Transverse colon (tissue), 4 donors: ENCODE measurements around the gene TNS1.

Source experiments
- POLR2A ChIP-seq: fragments of 450-650 bp; IDR thresholded peaks from one replicate; pipeline ENCODE4 v1.6.1; 2016; ENCODE audit warnings: antibody characterized with exemption, mild to moderate bottlenecking, moderate library complexity
- POLR2AphosphoS5 ChIP-seq, 3 donors: sonication (generic); formaldehyde crosslinking; IDR thresholded peaks; one replicate each; pipeline ENCODE4 v1.6.1; 2016; ENCODE audit warnings: antibody characterized with exemption in 3 of 3
- TF ChIP-seq, protein P1 (sequence below), 5 experiments: fragments of 200-600 bp in 3 of 5; fragments of 450-650 bp in 2 of 5; sonication (generic) in 3 of 5; IDR thresholded peaks; 1 replicate in 2 of 5; 2 replicates in 3 of 5; pipeline ENCODE4 v1.5.1; 2016 to 2017; ENCODE audit warnings: antibody characterized with exemption in 5 of 5, inconsistent platforms in 3 of 5, mild to moderate bottlenecking in 2 of 5, moderate library complexity in 1 of 5

DNA sequence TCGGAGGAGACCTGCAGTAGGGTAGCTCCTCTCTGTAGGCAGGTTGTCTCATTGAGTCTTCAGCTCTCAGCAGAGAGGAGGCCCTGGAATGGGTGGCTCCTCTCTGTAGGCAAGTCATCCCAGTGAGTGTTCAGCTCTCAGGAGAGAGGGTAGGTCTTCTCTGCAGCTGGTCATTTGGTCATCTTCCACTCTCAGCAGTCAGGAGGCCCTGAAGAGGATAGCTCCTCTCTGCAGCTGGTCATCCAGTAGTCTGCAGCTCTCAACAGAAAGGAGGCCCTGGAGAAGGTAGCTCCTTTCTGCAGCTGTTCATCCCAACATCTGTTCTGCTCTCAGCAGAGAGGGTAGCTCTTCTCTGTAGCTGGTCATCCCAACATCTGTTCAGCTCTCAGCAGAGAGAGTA lies 40.3 kb upstream of the TNS1 start:
- TF ChIP-seq POLR2A = no peak
- TF ChIP-seq, protein P1, sequence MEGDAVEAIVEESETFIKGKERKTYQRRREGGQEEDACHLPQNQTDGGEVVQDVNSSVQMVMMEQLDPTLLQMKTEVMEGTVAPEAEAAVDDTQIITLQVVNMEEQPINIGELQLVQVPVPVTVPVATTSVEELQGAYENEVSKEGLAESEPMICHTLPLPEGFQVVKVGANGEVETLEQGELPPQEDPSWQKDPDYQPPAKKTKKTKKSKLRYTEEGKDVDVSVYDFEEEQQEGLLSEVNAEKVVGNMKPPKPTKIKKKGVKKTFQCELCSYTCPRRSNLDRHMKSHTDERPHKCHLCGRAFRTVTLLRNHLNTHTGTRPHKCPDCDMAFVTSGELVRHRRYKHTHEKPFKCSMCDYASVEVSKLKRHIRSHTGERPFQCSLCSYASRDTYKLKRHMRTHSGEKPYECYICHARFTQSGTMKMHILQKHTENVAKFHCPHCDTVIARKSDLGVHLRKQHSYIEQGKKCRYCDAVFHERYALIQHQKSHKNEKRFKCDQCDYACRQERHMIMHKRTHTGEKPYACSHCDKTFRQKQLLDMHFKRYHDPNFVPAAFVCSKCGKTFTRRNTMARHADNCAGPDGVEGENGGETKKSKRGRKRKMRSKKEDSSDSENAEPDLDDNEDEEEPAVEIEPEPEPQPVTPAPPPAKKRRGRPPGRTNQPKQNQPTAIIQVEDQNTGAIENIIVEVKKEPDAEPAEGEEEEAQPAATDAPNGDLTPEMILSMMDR (IDR thresholded peaks at IDR 0.05) = no peak
- no peak for TF ChIP-seq POLR2AphosphoS5 (IDR thresholded peaks at IDR 0.05)
